Hepatocyte (in vitro differentiated cells): ENCODE measurements around the gene SH2D3C. TPM values are rescaled to one million over a fixed set of nuclear protein-coding genes. Genes with fewer than 3 reads are reported as not detected.
A peak's percentile ranks its signal among the peaks of the same experiment; 100 is the strongest.

Experiments
- DNase-seq: peaks from one replicate; pipeline ENCODE4 v3.0.0-alpha.2; 2016; ENCODE audit warnings: low spot score
- H2AFZ ChIP-seq: fragments of 200-600 bp; sonication (generic); 2 replicates; pipeline ENCODE4 v1.6.0; 2016; ENCODE audit warnings: antibody characterized with exemption, mild to moderate bottlenecking
- H3K27ac ChIP-seq: fragments of 200-600 bp; sonication (generic); 2 replicates; pipeline ENCODE4 v1.5.1; 2016; ENCODE audit warnings: mild to moderate bottlenecking
- H3K27me3 ChIP-seq: fragments of 200-600 bp; sonication (generic); 2 replicates; pipeline ENCODE4 v1.6.1; 2016
- H3K36me3 ChIP-seq: fragments of 200-600 bp; sonication (generic); replicated peaks from 2 replicates; pipeline ENCODE4 v1.5.1; 2016; ENCODE audit warnings: low read depth; ENCODE audit not compliant: insufficient read depth
- H3K4me1 ChIP-seq: fragments of 200-600 bp; sonication (generic); 2 replicates; pipeline ENCODE4 v1.5.1; 2016; ENCODE audit warnings: mild to moderate bottlenecking, moderate library complexity; ENCODE audit not compliant: insufficient read depth
- H3K4me2 ChIP-seq: fragments of 200-600 bp; sonication (generic); 2 replicates; pipeline ENCODE4 v1.6.0; 2016
- H3K4me3 ChIP-seq: fragments of 200-600 bp; sonication (generic); 2 replicates; pipeline ENCODE4 v1.5.1; 2016; ENCODE audit warnings: mild to moderate bottlenecking
- H3K79me2 ChIP-seq: fragments of 200-600 bp; sonication (generic); 2 replicates; pipeline ENCODE4 v1.6.0; 2017; ENCODE audit warnings: mild to moderate bottlenecking
- H3K9me2 ChIP-seq: fragments of 200-600 bp; sonication (generic); replicated peaks from 2 replicates; pipeline ENCODE4 v1.6.0; 2017; ENCODE audit warnings: mild to moderate bottlenecking; ENCODE audit not compliant: insufficient read depth
- H3K9me3 ChIP-seq: fragments of 200-600 bp; sonication (generic); 2 replicates; pipeline ENCODE4 v1.5.1; 2016; ENCODE audit warnings: low read depth, mild to moderate bottlenecking
- H4K20me1 ChIP-seq: fragments of 200-600 bp; sonication (generic); 2 replicates; pipeline ENCODE4 v1.6.0; 2016; ENCODE audit warnings: mild to moderate bottlenecking; ENCODE audit not compliant: insufficient read depth, poor library complexity, severe bottlenecking
- CTCF ChIP-seq: fragments of 200-600 bp; sonication (generic); IDR thresholded peaks from 2 replicates; pipeline ENCODE4 v1.5.1; 2016; ENCODE audit warnings: antibody characterized with exemption, mild to moderate bottlenecking; ENCODE audit not compliant: poor library complexity
- EZH2 ChIP-seq: fragments of 200-600 bp; sonication (generic); IDR thresholded peaks from 2 replicates; pipeline ENCODE4 v1.6.1; 2016; ENCODE audit warnings: antibody characterized with exemption, mild to moderate bottlenecking, borderline replicate concordance
- EZH2phosphoT487 ChIP-seq: fragments of 200-600 bp; sonication (generic); IDR thresholded peaks from one replicate; pipeline ENCODE4 v1.6.1; 2018; ENCODE audit warnings: antibody characterized with exemption, mild to moderate bottlenecking, low read depth, moderate library complexity; ENCODE audit not compliant: unreplicated experiment, severe bottlenecking
- WGBS: methylation state at CpG from one replicate; pipeline ENCODE4 v1.1.6; 2016; ENCODE audit warnings: low lambda C conversion rate; ENCODE audit errors: missing lambda C conversion rate; 5-methylcytosine and 5-hydroxymethylcytosine counted together
- polyA plus RNA-seq: library from polyadenylated mRNA; unstranded; fragments of >200 nt; fragmentation: Nextera tagmentation; extraction: Ambion mirVana; gene quantifications from 2 replicates; pipeline ENCODE4 v1.2.1, GENCODE V29; 2016
- total RNA-seq: library from RNA; depleted of rRNA; stranded (reverse); fragments of >200 nt; gene quantifications from 2 replicates; pipeline ENCODE4 v1.2.3, GENCODE V29; 2014

The SH2D3C gene
- total and polyA plus RNA-seq, 2 experiments from 2014 or later = 0.23 to 0.89 TPM

- H2AFZ ChIP-seq = no peak overlapping the region
- H3K79me2 ChIP-seq = no peaks in the 10 kb centered on the region
- no peaks in the 10 kb centered on the region for H3K9me3 ChIP-seq
- no peak for DNase-seq
- H3K36me3 ChIP-seq = no peaks in the 10 kb centered on the region
- no peak overlapping the region for H3K4me2 ChIP-seq
- TF ChIP-seq EZH2 (no peak), EZH2phosphoT487 (no peak), CTCF (no peak)
- no peaks in the 10 kb centered on the region for H3K4me1 ChIP-seq
- no peaks in the 10 kb centered on the region for H3K9me2 ChIP-seq
- H3K4me3 ChIP-seq = no peak overlapping the region
- H3K27me3 ChIP-seq = no peaks in the 10 kb centered on the region
- 74% methylated on average over 3 of the region's 3 CpGs for WGBS
- no peak overlapping the region for H3K27ac ChIP-seq
- no peaks in the 10 kb centered on the region for H4K20me1 ChIP-seq
Observed at GRCh38 chr9:127816362-127816725, 37.9 kb upstream of the SH2D3C start.

GRCh38 chr9:127815512-127816361, 37.3 kb upstream of the SH2D3C start:
- Histone ChIP-seq H3K4me1 (no peaks in the 10 kb centered on the region), H3K4me3 (no peak overlapping the region), H3K79me2 (no peaks in the 10 kb centered on the region), H3K9me2 (no peaks in the 10 kb centered on the region), H3K27ac (no peak overlapping the region), H2AFZ (no peak overlapping the region), H3K4me2 (no peak overlapping the region), H3K27me3 (no peaks in the 10 kb centered on the region), H3K9me3 (no peaks in the 10 kb centered on the region), H3K36me3 (no peaks in the 10 kb centered on the region), H4K20me1 (no peaks in the 10 kb centered on the region)
- DNase-seq = no peak
- TF ChIP-seq EZH2 (no peak), EZH2phosphoT487 (no peak), CTCF (no peak)
- 96% methylated on average over 28 of the region's 33 CpGs for WGBS

GRCh38 chr9:127814619-127815511, 36.4 kb upstream of the SH2D3C start:
- WGBS = 95% methylated on average over 11 of the region's 11 CpGs
- DNase-seq = peak; percentile 2
- no peak overlapping the region for H3K27ac ChIP-seq

More at GRCh38 chr9:127814619-127815511, 36.4 kb upstream of the SH2D3C start:
- no peak overlapping the region for H3K4me3 ChIP-seq
- H2AFZ ChIP-seq = no peak overlapping the region
- H4K20me1 ChIP-seq = no peaks in the 10 kb centered on the region
- no peaks in the 10 kb centered on the region for H3K9me3 ChIP-seq
- H3K27me3 ChIP-seq = no peaks in the 10 kb centered on the region
- no peaks in the 10 kb centered on the region for H3K9me2 ChIP-seq
- no peaks in the 10 kb centered on the region for H3K36me3 ChIP-seq
- no peaks in the 10 kb centered on the region for H3K79me2 ChIP-seq
- H3K4me1 ChIP-seq = peaks cover 2% of the 10 kb centered on the region
- H3K4me2 ChIP-seq = no peak overlapping the region
- TF ChIP-seq EZH2phosphoT487 = no peak
- no peak for TF ChIP-seq EZH2
- TF ChIP-seq CTCF = no peak
